Measurements from ENCODE around the gene TDRD5. TPM values are rescaled to one million over a fixed set of nuclear protein-coding genes. Genes with fewer than 3 reads are reported as not detected.

TDRD5 gene
- polyA plus RNA-seq, 1 donor (not counting 4 experiments of a cell fraction or from before 2014, with no cell fraction given) = not detected

- TF ChIP-seq EZH2 (IDR thresholded peaks at IDR 0.05; ENCODE audit: low read length) (no peak), CTCF (optimal IDR thresholded peaks at IDR 0.05 in 1 of 3, IDR thresholded peaks at IDR 0.05 in 1 of 3, conservative IDR thresholded peaks at IDR 0.05 in 1 of 3; ENCODE audit: extremely low read depth in 1 of 3, insufficient read depth in 2 of 3, low read length in 3 of 3) (no peak)
- Histone ChIP-seq H4K20me1 (ENCODE audit: control insufficient read depth, extremely low read depth, insufficient read depth, low read length) (peaks cover 2% of the 10 kb centered on the region), H3K4me3 (ENCODE audit: control insufficient read depth in 2 of 3, extremely low read depth in 1 of 3, insufficient read depth in 2 of 3, low read depth in 1 of 3, low read length in 3 of 3) (no peak overlapping the region), H3K9ac (ENCODE audit: control insufficient read depth, extremely low read depth, insufficient read depth, low read length) (no peak overlapping the region), H3K27me3 (ENCODE audit: control insufficient read depth, extremely low read depth, insufficient read depth, low read length) (no peaks in the 10 kb centered on the region), H3K4me1 (ENCODE audit: control insufficient read depth, extremely low read depth, insufficient read depth, low read length) (no peaks in the 10 kb centered on the region), H3K9me3 (ENCODE audit: control insufficient read depth, low read depth, low read length) (no peaks in the 10 kb centered on the region), H3K9me1 (ENCODE audit: control insufficient read depth, extremely low read depth, insufficient read depth, low read length) (no peaks in the 10 kb centered on the region), H3K27ac (ENCODE audit: control insufficient read depth, insufficient read depth, low read length) (no peak overlapping the region), H2AFZ (ENCODE audit: control insufficient read depth, low read length) (no peak overlapping the region), H3K36me3 (ENCODE audit: control insufficient read depth in 2 of 2, extremely low read depth in 1 of 2, insufficient read depth in 2 of 2, low read length in 2 of 2) (no peaks in the 10 kb centered on the region), H3K79me2 (ENCODE audit: control insufficient read depth, insufficient read depth, low read length) (no peaks in the 10 kb centered on the region), H3K4me2 (ENCODE audit: control insufficient read depth, extremely low read depth, insufficient read depth, low read depth, low read length) (no peak overlapping the region)
- dilution Hi-C loops (cut with MboI; ENCODE audit: extremely low pct_ligation_motif_present, low sequenced_read_pairs) = loop anchor here (25.0 kb wide), 1 partner anchor 104 kb away; no protein-coding TSS in a partner anchor
- DNase-seq (ENCODE audit: low read depth, low spot score) (no peak), FAIRE-seq (no peak)
Measured at GRCh38 chr1:179708434-179709195, 117.0 kb downstream of the TDRD5 start.

DNA sequence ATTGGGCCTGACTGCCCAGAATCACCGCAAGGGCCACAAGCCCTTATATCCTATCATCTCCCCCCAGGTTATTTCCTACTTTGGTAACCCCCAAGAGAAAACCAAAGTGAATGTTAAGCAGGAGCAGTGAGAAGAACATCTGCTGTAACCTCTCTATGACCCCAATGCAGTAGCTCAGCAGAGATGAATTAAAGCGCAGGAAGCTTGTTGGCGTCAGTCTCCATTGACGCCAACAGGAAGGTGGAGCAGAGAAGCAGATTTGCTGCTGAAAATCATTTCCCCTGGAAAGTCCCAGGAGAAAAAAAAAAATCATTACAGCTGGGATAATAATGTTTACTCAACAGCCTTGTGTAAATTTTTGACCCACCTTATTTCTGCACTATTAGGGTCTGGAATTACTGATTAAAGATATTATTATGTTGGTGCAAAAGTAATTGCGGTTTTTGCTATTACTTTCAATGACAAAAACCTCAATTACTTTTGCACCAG, 118.3 kb downstream of the TDRD5 start:
- H3K9me3 ChIP-seq (ENCODE audit: control insufficient read depth, low read depth, low read length) = no peaks in the 10 kb centered on the region
- dilution Hi-C loops (cut with MboI; ENCODE audit: extremely low pct_ligation_motif_present, low sequenced_read_pairs) = loop anchor here (25.0 kb wide), 1 partner anchor 102 kb away; no protein-coding TSS in a partner anchor
- no peaks in the 10 kb centered on the region for H3K27me3 ChIP-seq (ENCODE audit: control insufficient read depth, extremely low read depth, insufficient read depth, low read length)
- no peak for DNase-seq (ENCODE audit: low read depth, low spot score)
- no peaks in the 10 kb centered on the region for H3K36me3 ChIP-seq (ENCODE audit: control insufficient read depth in 2 of 2, extremely low read depth in 1 of 2, insufficient read depth in 2 of 2, low read length in 2 of 2)
- H3K79me2 ChIP-seq (ENCODE audit: control insufficient read depth, insufficient read depth, low read length) = no peaks in the 10 kb centered on the region
- FAIRE-seq = no peak
- H3K9ac ChIP-seq (ENCODE audit: control insufficient read depth, extremely low read depth, insufficient read depth, low read length) = no peak overlapping the region
- H3K4me1 ChIP-seq (ENCODE audit: control insufficient read depth, extremely low read depth, insufficient read depth, low read length) = no peaks in the 10 kb centered on the region
- H2AFZ ChIP-seq (ENCODE audit: control insufficient read depth, low read length) = no peak overlapping the region
- H3K27ac ChIP-seq (ENCODE audit: control insufficient read depth, insufficient read depth, low read length) = no peak overlapping the region
- TF ChIP-seq CTCF (optimal IDR thresholded peaks at IDR 0.05 in 1 of 3, IDR thresholded peaks at IDR 0.05 in 1 of 3, conservative IDR thresholded peaks at IDR 0.05 in 1 of 3; ENCODE audit: extremely low read depth in 1 of 3, insufficient read depth in 2 of 3, low read length in 3 of 3) (no peak), EZH2 (IDR thresholded peaks at IDR 0.05; ENCODE audit: low read length) (no peak)
- H4K20me1 ChIP-seq (ENCODE audit: control insufficient read depth, extremely low read depth, insufficient read depth, low read length) = peaks cover 2% of the 10 kb centered on the region
- no peak overlapping the region for H3K4me2 ChIP-seq (ENCODE audit: control insufficient read depth, extremely low read depth, insufficient read depth, low read depth, low read length)
- no peak overlapping the region for H3K4me3 ChIP-seq (ENCODE audit: control insufficient read depth in 2 of 3, extremely low read depth in 1 of 3, insufficient read depth in 2 of 3, low read depth in 1 of 3, low read length in 3 of 3)
- H3K9me1 ChIP-seq (ENCODE audit: control insufficient read depth, extremely low read depth, insufficient read depth, low read length) = no peaks in the 10 kb centered on the region

Measured in keratinocyte (primary cell).